ENCODE data around the gene FAM199X. TPM values are rescaled to one million over a fixed set of nuclear protein-coding genes. Genes with fewer than 3 reads are reported as not detected.

FAM199X gene
- 28.6 and 37.0 TPM in 2 replicates for total RNA-seq

DNA sequence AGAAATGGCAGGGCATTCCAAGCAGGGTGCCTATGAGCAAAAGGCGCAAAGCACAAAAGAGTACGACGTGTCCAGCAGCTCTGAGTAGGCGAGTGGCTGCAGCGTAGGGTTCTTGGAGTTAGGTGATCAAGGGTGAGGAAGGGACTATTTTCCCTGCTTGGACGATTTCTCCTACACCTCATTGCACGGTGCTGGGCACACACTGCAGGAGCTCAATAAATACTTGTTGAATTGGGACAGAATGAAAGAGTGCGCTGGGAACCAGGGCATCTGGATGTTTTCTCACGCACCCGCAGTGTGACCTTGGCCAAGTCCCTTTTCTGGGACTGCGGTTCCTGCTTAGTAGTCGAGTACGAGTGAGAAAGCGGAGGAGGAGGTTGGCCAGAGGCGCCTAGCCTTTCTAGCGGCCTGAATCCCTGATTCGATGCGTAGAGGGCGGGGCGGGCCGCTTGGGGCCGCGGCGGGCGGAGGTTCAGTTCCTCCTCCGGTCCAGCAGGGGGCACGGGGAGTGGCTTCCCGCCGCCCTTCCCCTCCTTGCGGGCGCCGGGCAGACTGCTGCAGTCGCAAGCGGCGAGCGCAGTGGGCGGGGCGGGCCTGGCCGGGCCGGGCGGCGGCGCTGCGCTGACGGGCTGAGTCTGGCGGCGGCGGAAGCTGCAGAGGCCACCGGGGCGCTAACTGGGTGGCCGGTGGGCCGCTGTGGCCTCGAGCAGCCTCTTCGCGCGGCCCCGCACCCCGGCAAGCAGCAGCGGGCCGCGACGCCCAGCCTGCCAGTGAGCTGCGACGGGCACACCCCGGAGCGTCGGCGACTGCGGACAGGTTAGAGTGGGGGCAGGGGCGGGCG, at the start of gene FAM199X:
TSS of gene FAM199X (plus strand) at position 560 of the 841 bp plus-strand sequence. CDS start 333 bp downstream, outside the sequence.
- peak; percentile 48 for DNase-seq (ENCODE audit: low read depth, low spot score)

- no peak for DNase-seq (ENCODE audit: low read depth, low spot score)
Measured at GRCh38 chrX:104117759-104118158, 48.5 kb upstream of the FAM199X start.

GRCh38 chrX:104118765-104119164, 47.5 kb upstream of the FAM199X start:
- no peak for DNase-seq (ENCODE audit: low read depth, low spot score)

DNA sequence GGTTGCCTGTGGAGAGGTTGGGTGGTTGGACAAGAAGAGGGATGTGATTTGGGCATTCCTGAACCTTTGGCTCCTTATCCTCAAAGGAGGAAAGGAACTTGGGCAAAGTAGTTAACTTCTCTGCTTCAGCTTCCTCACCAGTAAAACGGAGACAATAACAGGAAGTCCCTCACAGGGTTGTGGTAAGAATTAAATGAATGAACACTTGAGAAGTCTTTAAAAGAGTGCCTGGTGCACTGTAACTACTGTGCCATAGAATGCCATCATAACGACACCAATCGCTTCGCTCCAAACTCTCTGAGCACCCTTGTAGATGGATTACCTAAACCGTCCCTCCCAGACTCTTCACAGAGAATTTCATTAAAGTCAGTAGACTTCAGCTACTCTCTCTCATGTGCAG, 43.4 kb upstream of the FAM199X start:
- DNase-seq (ENCODE audit: low read depth, low spot score), result no peak

DNA sequence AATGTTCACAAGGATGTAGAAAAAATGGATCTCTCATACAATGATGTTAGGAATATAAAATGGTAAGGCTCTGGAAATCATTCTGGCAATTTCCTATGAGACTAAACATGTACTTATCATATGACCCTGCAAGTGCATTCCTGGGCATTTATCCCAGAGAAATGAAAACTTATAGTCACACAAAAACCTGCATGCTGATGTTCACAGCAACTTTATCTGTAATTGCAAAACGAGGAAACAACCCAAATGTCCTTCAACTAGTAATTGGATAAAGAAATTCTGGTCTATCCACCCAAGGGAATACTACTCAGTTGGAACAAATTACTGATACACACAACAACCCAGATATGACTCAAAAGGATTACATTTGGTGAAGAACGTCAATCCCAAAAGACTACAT, 39.4 kb upstream of the FAM199X start:
- DNase-seq (ENCODE audit: low read depth, low spot score), result no peak

DNA sequence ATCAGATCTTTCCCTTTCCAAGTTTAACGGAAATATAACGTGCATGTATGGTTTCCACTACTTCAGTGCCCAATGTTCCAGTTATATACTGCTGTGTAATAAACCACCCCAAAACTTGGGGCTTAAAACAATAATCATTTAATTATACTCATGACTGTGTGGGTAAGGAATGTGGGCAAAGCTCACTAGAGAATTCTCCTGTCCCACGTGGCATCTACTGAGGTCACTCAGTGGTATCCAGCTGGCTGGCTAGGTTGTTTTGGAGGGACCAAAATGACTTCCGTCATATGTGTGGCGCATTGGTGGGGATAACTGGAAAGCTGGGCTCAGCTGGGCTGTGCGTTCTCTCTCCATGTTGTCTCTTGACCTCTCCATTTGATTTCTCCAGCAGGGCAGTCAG, 35.4 kb upstream of the FAM199X start:
- DNase-seq (ENCODE audit: low read depth, low spot score), result no peak

DNA sequence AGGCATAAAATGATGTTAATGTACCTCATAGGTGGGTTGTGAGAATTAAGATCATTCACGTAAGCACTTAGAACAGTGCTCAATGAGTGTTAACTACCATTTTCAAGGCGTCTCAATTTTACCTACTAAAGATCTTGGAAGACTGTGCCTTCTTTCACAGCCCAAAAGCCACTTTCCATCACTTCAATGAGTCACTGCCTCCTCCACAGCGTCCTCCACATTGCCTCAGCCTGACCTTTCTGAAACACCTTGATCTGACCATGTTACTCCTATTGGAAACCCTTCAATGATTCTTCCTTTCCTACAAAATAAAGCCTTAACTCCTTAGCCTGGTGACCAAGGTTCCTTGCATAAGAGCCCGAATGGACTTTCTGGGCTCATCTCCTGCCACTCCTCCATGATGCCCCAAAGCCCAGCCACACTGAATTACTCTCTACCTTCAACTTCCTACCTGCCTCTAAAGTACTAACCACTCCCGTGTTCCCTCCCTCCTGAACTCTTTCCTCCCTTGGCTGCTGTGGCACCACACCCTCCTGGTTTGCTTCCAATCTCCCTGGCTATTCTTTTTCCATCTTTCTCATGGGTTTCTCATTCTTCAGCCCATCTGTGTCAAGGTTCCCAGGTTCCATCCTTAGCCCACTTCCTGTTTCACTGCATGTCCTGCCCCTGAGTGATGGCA, 31.5 kb upstream of the FAM199X start:
- DNase-seq (ENCODE audit: low read depth, low spot score), result no peak

GRCh38 chrX:104135677-104136076, 30.6 kb upstream of the FAM199X start:
- no peak for DNase-seq (ENCODE audit: low read depth, low spot score)

DNA sequence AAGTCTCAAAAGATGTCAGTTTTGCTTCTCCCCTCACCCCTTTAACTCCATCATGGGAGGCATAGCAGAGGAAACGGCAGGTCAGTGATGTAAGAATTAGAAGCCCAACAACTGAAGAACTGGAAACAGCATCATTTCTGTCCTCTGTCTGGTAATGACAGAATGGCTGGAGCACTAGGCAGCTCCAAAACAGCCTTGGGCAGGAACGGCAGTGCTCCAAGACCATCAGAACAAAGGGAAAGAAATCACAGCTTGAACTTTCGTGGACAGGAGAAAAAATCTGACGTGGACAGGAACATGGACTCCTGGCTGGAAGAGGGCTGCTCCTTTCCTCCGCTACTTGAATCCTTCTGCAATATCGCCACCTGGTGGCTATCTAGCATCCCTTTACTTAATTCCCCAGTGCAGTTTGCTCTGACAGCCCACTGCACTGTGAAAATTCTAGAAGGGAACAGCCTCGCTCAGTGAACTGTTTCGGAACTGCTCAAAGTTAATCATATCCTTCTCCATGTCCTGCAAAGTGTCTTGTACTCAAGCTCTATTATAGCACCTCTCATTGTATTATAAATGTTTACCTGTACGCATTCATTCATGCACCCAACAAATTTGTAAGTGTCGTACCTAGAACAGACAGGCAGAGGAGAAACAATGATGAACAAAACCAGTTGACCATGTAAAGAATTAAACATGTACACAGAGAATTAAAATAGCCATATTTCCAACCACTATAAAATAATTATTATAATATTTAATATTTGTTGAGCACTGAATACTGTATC, 29.8 kb upstream of the FAM199X start:
- peak; percentile 63 for DNase-seq (ENCODE audit: low read depth, low spot score)

GRCh38 chrX:104137496-104137895, 28.8 kb upstream of the FAM199X start:
- DNase-seq (ENCODE audit: low read depth, low spot score), result no peak

- DNase-seq (ENCODE audit: low read depth, low spot score), result no peak
Measured at GRCh38 chrX:104141087-104141760, 25.0 kb upstream of the FAM199X start.

GRCh38 chrX:104151037-104151436, 15.2 kb upstream of the FAM199X start:
- no peak for DNase-seq (ENCODE audit: low read depth, low spot score)

- peak; percentile 37 for DNase-seq (ENCODE audit: low read depth, low spot score)
Measured at GRCh38 chrX:104156630-104157529, 9.4 kb upstream of the FAM199X start, which contains the start of gene SLC25A53. TSS of gene SLC25A53 (minus strand) at chrX:104157009. CDS start at chrX:104105257, 51,752 bp downstream.

- DNase-seq (ENCODE audit: low read depth, low spot score), result no peak
Measured at GRCh38 chrX:104166735-104167436, 633 bp downstream of the FAM199X start.

GRCh38 chrX:104168127-104168526, 1.9 kb downstream of the FAM199X start:
- no peak for DNase-seq (ENCODE audit: low read depth, low spot score)

DNA sequence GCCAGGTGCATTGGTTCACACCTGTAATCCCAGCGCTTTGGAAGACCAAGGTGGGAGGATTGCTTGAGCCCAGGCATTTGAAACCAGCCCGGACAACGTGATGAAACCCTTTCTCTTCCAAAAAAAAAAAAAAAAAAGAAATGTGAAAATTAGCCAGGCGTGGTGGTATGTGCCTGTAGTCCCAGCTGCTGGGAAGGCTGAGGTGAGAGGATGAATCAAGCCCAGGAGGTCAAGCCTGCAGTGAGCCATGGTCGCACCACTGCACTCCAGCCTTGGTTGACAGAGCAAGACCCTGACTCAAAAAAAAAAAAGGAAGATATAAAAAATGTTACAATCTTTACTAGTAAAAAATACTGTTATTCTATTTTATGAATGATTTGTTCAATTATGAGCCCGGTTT, 5.9 kb downstream of the FAM199X start:
- DNase-seq (ENCODE audit: low read depth, low spot score), result no peak

- DNase-seq (ENCODE audit: low read depth, low spot score), result no peak
Measured at GRCh38 chrX:104172788-104173187, 6.5 kb downstream of the FAM199X start.

DNA sequence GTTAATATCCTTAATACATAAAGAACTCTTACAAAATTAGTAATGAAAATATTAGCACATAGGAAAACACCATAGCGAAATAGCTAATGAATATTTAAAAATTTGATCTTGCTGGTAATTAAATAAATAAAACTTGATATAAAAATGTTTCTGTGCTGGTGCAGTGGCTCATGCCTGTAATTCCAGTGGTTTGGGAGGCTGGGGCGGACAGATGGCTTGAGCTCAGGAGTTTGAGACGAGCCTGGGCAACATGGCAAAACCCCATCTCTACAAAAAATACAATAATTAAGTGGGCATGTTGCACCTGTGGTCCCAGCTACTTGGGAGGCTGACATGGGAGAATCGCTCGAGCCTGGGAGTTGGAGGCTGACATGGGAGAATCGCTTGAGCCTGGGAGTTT, 7.6 kb downstream of the FAM199X start:
- DNase-seq (ENCODE audit: low read depth, low spot score), result no peak

GRCh38 chrX:104183685-104184084, 17.4 kb downstream of the FAM199X start:
- no peak for DNase-seq (ENCODE audit: low read depth, low spot score)

DNA sequence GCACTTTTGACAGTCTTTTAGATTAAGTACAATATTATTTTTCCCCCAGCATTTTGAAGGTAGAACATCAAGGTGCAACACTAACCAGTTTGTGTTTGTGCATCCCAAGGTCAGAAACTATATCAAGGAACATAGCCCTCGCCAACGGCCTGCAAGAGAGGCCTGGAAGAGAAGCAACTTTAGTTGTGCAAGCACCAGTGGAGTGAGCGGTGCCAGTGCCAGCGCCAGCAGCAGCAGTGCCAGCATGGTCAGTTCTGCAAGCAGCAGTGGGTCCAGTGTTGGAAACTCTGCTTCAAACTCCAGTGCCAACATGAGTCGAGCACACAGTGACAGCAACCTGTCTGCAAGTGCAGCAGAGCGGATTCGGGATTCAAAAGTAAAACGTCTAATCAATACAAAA, 21.7 kb downstream of the FAM199X start:
- no peak for DNase-seq (ENCODE audit: low read depth, low spot score)

Data from pulmonary artery endothelial cell (primary cell).